Cardiac muscle cell (in vitro differentiated cells and primary cell): ENCODE data around the gene NHLRC4. TPM values are rescaled to one million over a fixed set of nuclear protein-coding genes. Genes with fewer than 3 reads are reported as not detected.

Experiments
- DNase-seq, 2 donors: peaks; one replicate each; pipeline versions ENCODE4 v3.0.0 to v3.0.0-alpha.2; 2010 to 2017; ENCODE audit warnings: low read depth in 1 of 2, low spot score in 1 of 2
- H3K27ac ChIP-seq: fragments of 200-600 bp; sonication (generic); 2 replicates; pipeline ENCODE4 v1.5.1; 2016
- H3K27me3 ChIP-seq: fragments of 200-600 bp; sonication (generic); 2 replicates; pipeline ENCODE4 v1.6.0; 2016; ENCODE audit warnings: control low read depth
- H3K36me3 ChIP-seq: fragments of 200-600 bp; sonication (generic); 2 replicates; pipeline ENCODE4 v1.5.1; 2016; ENCODE audit warnings: control low read depth
- H3K4me1 ChIP-seq: fragments of 200-600 bp; sonication (generic); 2 replicates; pipeline ENCODE4 v1.8.1; 2017; ENCODE audit warnings: low read depth, mild to moderate bottlenecking, mixed run types
- H3K4me3 ChIP-seq: fragments of 200-600 bp; sonication (generic); 2 replicates; pipeline ENCODE4 v1.5.1; 2016; ENCODE audit warnings: mild to moderate bottlenecking
- H3K9me3 ChIP-seq: fragments of 200-600 bp; sonication (generic); 2 replicates; pipeline ENCODE4 v1.5.1; 2017; ENCODE audit warnings: low read depth, mild to moderate bottlenecking, control low read depth
- polyA plus RNA-seq: library from polyadenylated mRNA; unstranded; fragments of >200 nt; fragmentation: Nextera tagmentation; extraction: Ambion mirVana; gene quantifications from 2 replicates; pipeline ENCODE4 v1.2.1, GENCODE V29; 2016
- total RNA-seq: library from RNA; depleted of rRNA; stranded (reverse); fragments of >200 nt; gene quantifications from 2 replicates; pipeline ENCODE4 v1.2.3, GENCODE V29; 2016
- TF ChIP-seq, protein P1 (sequence below): IDR thresholded peaks from 2 replicates; pipeline ENCODE4 v1.5.1; 2012; ENCODE audit warnings: low read depth, mild to moderate bottlenecking, low read length

The NHLRC4 gene
- total and polyA plus RNA-seq, 2 experiments from 2014 or later: 2.6 to 3.6 TPM

DNA sequence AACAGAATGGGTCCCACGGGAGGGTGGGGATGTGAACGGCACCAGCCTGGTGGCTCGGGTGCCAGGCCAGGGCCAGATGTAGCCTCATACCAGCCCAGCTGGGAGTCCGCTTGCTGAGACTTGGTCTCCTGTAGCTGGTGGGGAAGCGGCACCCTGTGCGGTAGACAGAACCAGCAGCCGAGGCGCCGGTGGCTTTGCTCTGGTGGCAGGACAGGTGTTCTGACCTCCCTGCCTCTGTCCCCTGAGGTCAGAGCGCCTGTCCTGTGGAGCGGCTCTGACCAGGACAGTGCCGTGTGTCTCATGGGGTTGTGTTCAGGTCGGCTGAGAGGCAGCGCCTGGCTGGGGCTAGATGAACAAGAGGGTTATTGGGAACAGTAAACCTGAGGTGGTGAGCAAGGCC, 43.2 kb downstream of the NHLRC4 start:
- Histone ChIP-seq H3K27me3 (no peaks in the 10 kb centered on the region), H3K27ac (peak overlapping the region; percentile 57), H3K36me3 (no peaks in the 10 kb centered on the region), H3K4me1 (no peaks in the 10 kb centered on the region), H3K9me3 (no peaks in the 10 kb centered on the region), H3K4me3 (no peak overlapping the region)
- TF ChIP-seq, protein P1, sequence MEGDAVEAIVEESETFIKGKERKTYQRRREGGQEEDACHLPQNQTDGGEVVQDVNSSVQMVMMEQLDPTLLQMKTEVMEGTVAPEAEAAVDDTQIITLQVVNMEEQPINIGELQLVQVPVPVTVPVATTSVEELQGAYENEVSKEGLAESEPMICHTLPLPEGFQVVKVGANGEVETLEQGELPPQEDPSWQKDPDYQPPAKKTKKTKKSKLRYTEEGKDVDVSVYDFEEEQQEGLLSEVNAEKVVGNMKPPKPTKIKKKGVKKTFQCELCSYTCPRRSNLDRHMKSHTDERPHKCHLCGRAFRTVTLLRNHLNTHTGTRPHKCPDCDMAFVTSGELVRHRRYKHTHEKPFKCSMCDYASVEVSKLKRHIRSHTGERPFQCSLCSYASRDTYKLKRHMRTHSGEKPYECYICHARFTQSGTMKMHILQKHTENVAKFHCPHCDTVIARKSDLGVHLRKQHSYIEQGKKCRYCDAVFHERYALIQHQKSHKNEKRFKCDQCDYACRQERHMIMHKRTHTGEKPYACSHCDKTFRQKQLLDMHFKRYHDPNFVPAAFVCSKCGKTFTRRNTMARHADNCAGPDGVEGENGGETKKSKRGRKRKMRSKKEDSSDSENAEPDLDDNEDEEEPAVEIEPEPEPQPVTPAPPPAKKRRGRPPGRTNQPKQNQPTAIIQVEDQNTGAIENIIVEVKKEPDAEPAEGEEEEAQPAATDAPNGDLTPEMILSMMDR: no peak
- no peak for DNase-seq

DNA sequence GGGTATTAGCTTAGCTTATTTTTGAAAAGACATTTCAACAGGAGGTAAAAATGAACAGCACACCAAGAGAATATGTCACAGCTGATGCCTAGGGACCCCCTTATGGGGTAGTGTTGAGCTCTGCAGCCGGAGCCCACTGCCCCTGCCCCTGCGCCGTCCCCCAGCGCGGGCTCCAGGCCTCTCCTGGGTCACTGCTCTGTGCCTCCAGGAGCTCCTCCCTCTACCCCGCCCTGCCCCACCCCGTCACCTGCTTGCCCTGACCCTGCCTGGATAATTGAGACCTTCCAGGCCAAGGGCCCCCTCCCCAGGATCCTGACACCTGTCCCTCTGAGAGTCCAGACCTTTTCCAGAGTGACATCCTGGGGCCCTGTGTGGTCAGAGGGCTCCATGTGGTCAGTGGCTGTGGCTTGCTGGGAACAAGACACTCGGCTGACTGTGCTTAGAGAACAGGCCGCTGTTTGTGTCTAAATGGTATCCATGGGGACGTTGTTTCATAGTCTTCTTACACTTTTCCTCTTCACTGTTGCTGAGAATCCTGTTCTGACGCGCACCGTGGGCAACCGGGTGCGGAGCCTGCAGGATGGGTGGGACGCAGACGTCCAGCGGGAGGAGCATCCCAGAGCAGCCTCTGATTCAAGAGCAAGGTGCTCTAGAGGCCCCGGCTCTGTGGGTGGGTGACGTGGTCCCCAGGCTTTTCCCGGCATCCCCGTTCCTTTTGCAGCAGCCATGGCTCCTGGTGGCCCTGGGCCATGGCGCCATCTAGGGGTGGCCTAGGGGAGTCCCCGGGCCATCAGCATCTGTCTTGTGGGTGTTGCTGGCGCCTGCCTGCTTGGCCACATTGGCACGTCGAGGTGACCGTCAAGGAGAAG, 43.9 kb downstream of the NHLRC4 start:
- Histone ChIP-seq H3K36me3 (no peaks in the 10 kb centered on the region), H3K4me3 (no peak overlapping the region), H3K27me3 (no peaks in the 10 kb centered on the region), H3K4me1 (no peaks in the 10 kb centered on the region), H3K9me3 (no peaks in the 10 kb centered on the region), H3K27ac (peak overlapping the region; percentile 57)
- TF ChIP-seq, protein P1: peak; percentile 42
- DNase-seq: peak in 1 of 2 donors; percentile 55

DNA sequence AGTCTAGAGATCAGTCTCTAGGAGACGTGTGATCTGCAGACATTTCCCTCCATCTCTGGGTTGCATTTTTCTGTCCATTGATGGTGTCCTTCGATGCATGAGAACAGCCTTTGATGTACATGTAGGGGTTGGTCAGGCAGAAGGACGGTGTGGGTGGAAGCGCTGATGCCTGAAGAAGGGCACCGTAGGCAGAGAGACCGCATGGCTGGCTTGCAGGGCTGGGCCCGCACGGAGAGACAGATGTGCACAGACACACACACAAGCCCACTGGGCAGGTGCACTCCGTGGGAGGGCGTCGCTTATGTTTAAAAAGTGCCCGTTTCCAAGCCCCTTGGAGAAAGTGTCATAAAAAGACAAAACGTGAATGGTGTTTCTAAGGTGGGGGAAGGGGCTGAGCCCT, 48.3 kb downstream of the NHLRC4 start:
- Histone ChIP-seq H3K4me3 (no peak overlapping the region), H3K36me3 (no peaks in the 10 kb centered on the region), H3K27me3 (no peaks in the 10 kb centered on the region), H3K4me1 (no peaks in the 10 kb centered on the region), H3K27ac (no peak overlapping the region), H3K9me3 (no peaks in the 10 kb centered on the region)
- no peak for DNase-seq
- TF ChIP-seq, protein P1: no peak

DNA sequence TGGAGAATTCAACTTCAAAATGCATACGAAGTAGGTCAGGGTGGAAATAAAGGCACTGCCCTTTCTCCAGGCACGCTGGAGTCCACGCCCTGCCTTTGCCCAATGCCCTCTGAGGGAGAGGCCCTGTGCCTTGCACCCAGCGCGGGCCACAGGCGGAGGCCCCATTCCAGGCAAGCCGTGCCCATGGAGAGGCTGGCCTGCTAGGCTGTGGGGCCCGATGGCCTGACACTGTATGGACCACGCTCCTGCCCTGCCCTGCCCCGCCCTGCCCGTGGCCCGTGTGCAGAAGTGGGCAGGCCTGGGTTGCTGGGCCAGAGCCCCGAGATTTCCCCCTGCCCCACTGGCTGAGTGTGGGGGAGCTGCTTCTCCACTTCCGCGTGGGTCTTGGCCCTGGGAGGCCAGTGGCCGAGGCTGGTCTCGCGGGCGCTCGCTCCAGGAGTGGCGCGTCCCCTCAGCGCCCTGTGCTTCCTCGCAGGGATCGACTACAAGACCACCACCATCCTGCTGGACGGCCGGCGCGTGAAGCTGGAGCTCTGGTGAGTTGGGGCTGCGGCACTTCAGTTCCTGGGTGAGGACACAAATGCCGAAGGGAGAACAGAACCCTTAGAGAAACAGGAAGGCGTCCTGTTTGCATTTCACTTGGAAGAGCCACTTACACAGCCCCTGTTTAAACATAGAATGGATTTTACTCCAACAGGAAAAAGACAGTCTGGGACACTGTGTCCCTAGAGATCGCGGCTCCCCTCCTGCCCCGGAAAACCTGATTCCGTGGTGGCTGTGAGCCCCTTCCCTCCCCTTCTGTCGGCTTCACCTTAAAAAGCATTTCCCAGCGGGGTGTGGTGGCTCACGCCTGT, 50.2 kb downstream of the NHLRC4 start:
- Histone ChIP-seq H3K27ac (no peak overlapping the region), H3K36me3 (no peaks in the 10 kb centered on the region), H3K4me1 (no peaks in the 10 kb centered on the region), H3K9me3 (no peaks in the 10 kb centered on the region), H3K4me3 (no peak overlapping the region), H3K27me3 (no peaks in the 10 kb centered on the region)
- TF ChIP-seq, protein P1: no peak
- DNase-seq: no peak

DNA sequence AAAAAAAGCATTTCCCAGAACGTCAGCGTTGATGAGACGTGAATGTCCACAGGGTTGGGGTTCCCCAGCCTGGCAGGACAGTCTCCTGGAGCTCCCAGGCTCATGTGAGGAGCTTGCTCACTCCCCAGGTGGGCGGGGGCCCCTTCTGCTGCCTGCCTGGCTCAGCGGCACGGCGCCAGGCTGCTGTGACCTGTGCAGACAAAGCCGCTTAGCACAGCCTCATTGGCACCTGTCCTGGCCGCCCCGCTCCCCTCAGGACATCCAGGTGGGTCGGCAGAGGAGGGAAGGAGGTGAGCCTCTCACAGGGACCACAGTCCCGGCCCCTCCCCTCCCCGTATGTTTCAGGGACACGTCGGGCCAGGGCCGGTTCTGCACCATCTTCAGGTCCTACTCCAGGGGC, 51.0 kb downstream of the NHLRC4 start:
- Histone ChIP-seq H3K36me3 (no peaks in the 10 kb centered on the region), H3K4me3 (no peak overlapping the region), H3K4me1 (no peaks in the 10 kb centered on the region), H3K9me3 (no peaks in the 10 kb centered on the region), H3K27me3 (no peaks in the 10 kb centered on the region), H3K27ac (no peak overlapping the region)
- DNase-seq: no peak
- TF ChIP-seq, protein P1: no peak

Other genes with a start within 250 kb of the NHLRC4 start
- gene AXIN1, start 214.3 kb upstream of the NHLRC4 start, total RNA-seq: 29.1 and 49.7 TPM in 2 replicates
- 16.5 and 25.4 TPM in 2 replicates for gene AXIN1, start 214.3 kb upstream of the NHLRC4 start, polyA plus RNA-seq
- gene MRPL28, start 196.5 kb upstream of the NHLRC4 start, total RNA-seq: 242 and 350 TPM in 2 replicates
- gene MRPL28, start 196.5 kb upstream of the NHLRC4 start, polyA plus RNA-seq: 234 and 290 TPM in 2 replicates
- gene PGAP6, start 185.0 kb upstream of the NHLRC4 start, total RNA-seq: 135 and 167 TPM in 2 replicates
- 113 and 142 TPM in 2 replicates for gene PGAP6, start 185.0 kb upstream of the NHLRC4 start, polyA plus RNA-seq
- 352 and 452 TPM in 2 replicates for gene NME4, start 169.8 kb upstream of the NHLRC4 start, total RNA-seq
- gene NME4, start 169.8 kb upstream of the NHLRC4 start, polyA plus RNA-seq: 518 and 664 TPM in 2 replicates
- 48.7 and 51.5 TPM in 2 replicates for gene DECR2, start 165.1 kb upstream of the NHLRC4 start, total RNA-seq
- 49.5 and 50.0 TPM in 2 replicates for gene DECR2, start 165.1 kb upstream of the NHLRC4 start, polyA plus RNA-seq
- gene RAB11FIP3, start 141.4 kb upstream of the NHLRC4 start, total RNA-seq: 61.8 and 77.1 TPM in 2 replicates
- gene RAB11FIP3, start 141.4 kb upstream of the NHLRC4 start, polyA plus RNA-seq: 55.3 TPM in 2 replicates
- 58.2 and 63.3 TPM in 2 replicates for gene CAPN15, start 39.3 kb upstream of the NHLRC4 start, total RNA-seq
- 19.0 and 38.1 TPM in 2 replicates for gene CAPN15, start 39.3 kb upstream of the NHLRC4 start, polyA plus RNA-seq
- 0.14 and 0.66 TPM in 2 replicates for gene PRR35, start 6.6 kb upstream of the NHLRC4 start, total RNA-seq
- 0.40 TPM in 1 of 2 replicates, not detected in the other for gene PRR35, start 6.6 kb upstream of the NHLRC4 start, polyA plus RNA-seq
- gene PIGQ, start 3.0 kb downstream of the NHLRC4 start, total RNA-seq: 124 and 126 TPM in 2 replicates
- 89.2 and 110 TPM in 2 replicates for gene PIGQ, start 3.0 kb downstream of the NHLRC4 start, polyA plus RNA-seq
- 40.7 and 45.9 TPM in 2 replicates for gene RAB40C, start 23.1 kb downstream of the NHLRC4 start, total RNA-seq
- 30.8 and 36.9 TPM in 2 replicates for gene RAB40C, start 23.1 kb downstream of the NHLRC4 start, polyA plus RNA-seq
- gene WFIKKN1, start 64.0 kb downstream of the NHLRC4 start, total RNA-seq: 85.8 and 125 TPM in 2 replicates
- gene WFIKKN1, start 64.0 kb downstream of the NHLRC4 start, polyA plus RNA-seq: 79.6 and 105 TPM in 2 replicates
- gene METTL26, start 69.3 kb downstream of the NHLRC4 start, total RNA-seq: 196 and 201 TPM in 2 replicates
- gene METTL26, start 69.3 kb downstream of the NHLRC4 start, polyA plus RNA-seq: 153 and 181 TPM in 2 replicates
- 123 and 144 TPM in 2 replicates for gene MCRIP2, start 74.8 kb downstream of the NHLRC4 start, total RNA-seq
- 131 and 146 TPM in 2 replicates for gene MCRIP2, start 74.8 kb downstream of the NHLRC4 start, polyA plus RNA-seq
- gene WDR90, start 82.4 kb downstream of the NHLRC4 start, total RNA-seq: 25.6 and 26.5 TPM in 2 replicates
- 28.1 and 32.3 TPM in 2 replicates for gene WDR90, start 82.4 kb downstream of the NHLRC4 start, polyA plus RNA-seq
- 251 and 305 TPM in 2 replicates for gene RHOT2, start 101.1 kb downstream of the NHLRC4 start, total RNA-seq
- 294 and 315 TPM in 2 replicates for gene RHOT2, start 101.1 kb downstream of the NHLRC4 start, polyA plus RNA-seq
- gene RHBDL1, start 108.7 kb downstream of the NHLRC4 start, total RNA-seq: 3.6 and 12.9 TPM in 2 replicates
- 2.6 and 4.7 TPM in 2 replicates for gene RHBDL1, start 108.7 kb downstream of the NHLRC4 start, polyA plus RNA-seq
- gene STUB1, start 113.4 kb downstream of the NHLRC4 start, total RNA-seq: 176 and 207 TPM in 2 replicates
- 219 and 269 TPM in 2 replicates for gene STUB1, start 113.4 kb downstream of the NHLRC4 start, polyA plus RNA-seq
- 105 and 134 TPM in 2 replicates for gene JMJD8, start 117.3 kb downstream of the NHLRC4 start, total RNA-seq
- 107 and 118 TPM in 2 replicates for gene JMJD8, start 117.3 kb downstream of the NHLRC4 start, polyA plus RNA-seq
- 17.6 and 23.3 TPM in 2 replicates for gene WDR24, start 123.4 kb downstream of the NHLRC4 start, total RNA-seq
- 22.8 and 31.0 TPM in 2 replicates for gene WDR24, start 123.4 kb downstream of the NHLRC4 start, polyA plus RNA-seq
- gene FBXL16, start 138.8 kb downstream of the NHLRC4 start, total RNA-seq: 0.12 and 0.74 TPM in 2 replicates
- gene FBXL16, start 138.8 kb downstream of the NHLRC4 start, polyA plus RNA-seq: 0.59 and 1.4 TPM in 2 replicates
- 93.9 and 186 TPM in 2 replicates for gene METRN, start 148.1 kb downstream of the NHLRC4 start, total RNA-seq
- 299 and 330 TPM in 2 replicates for gene METRN, start 148.1 kb downstream of the NHLRC4 start, polyA plus RNA-seq
- gene ANTKMT, start 154.1 kb downstream of the NHLRC4 start, total RNA-seq: 55.1 and 62.5 TPM in 2 replicates
- 72.4 and 82.6 TPM in 2 replicates for gene ANTKMT, start 154.1 kb downstream of the NHLRC4 start, polyA plus RNA-seq
- 9.7 and 16.5 TPM in 2 replicates for gene CCDC78, start 159.4 kb downstream of the NHLRC4 start, total RNA-seq
- 3.6 and 4.2 TPM in 2 replicates for gene CCDC78, start 159.4 kb downstream of the NHLRC4 start, polyA plus RNA-seq
- gene HAGHL, start 160.1 kb downstream of the NHLRC4 start, total RNA-seq: 31.6 and 47.5 TPM in 2 replicates
- 27.7 and 37.0 TPM in 2 replicates for gene HAGHL, start 160.1 kb downstream of the NHLRC4 start, polyA plus RNA-seq
- 46.2 and 67.7 TPM in 2 replicates for gene CIAO3, start 174.0 kb downstream of the NHLRC4 start, total RNA-seq
- 43.3 and 72.2 TPM in 2 replicates for gene CIAO3, start 174.0 kb downstream of the NHLRC4 start, polyA plus RNA-seq
- 0.32 and 4.5 TPM in 2 replicates for gene MSLN, start 193.7 kb downstream of the NHLRC4 start, total RNA-seq
- not detected in 2 replicates for gene MSLN, start 193.7 kb downstream of the NHLRC4 start, polyA plus RNA-seq
- gene RPUSD1, start 221.4 kb downstream of the NHLRC4 start, total RNA-seq: 32.2 and 36.1 TPM in 2 replicates
- 27.0 and 34.3 TPM in 2 replicates for gene RPUSD1, start 221.4 kb downstream of the NHLRC4 start, polyA plus RNA-seq
- 57.4 and 107 TPM in 2 replicates for gene CHTF18, start 221.6 kb downstream of the NHLRC4 start, total RNA-seq
- 43.6 and 58.5 TPM in 2 replicates for gene CHTF18, start 221.6 kb downstream of the NHLRC4 start, polyA plus RNA-seq
- gene GNG13, start 233.7 kb downstream of the NHLRC4 start, total RNA-seq: not detected in 2 replicates
- gene GNG13, start 233.7 kb downstream of the NHLRC4 start, polyA plus RNA-seq: 0.79 TPM in 1 of 2 replicates, not detected in the other